ENCODE measurements around the gene RUFY2.
"Not testable (repeated sequence)": the region's sequence is repeated elsewhere in the genome, so short reads cannot be mapped to it uniquely, and the experiment has no call there.

The RUFY2 gene

GRCh38 chr10:68324396-68324795 lies 82.7 kb downstream of the RUFY2 start:
- DNase-seq: not testable (repeated sequence)

GRCh38 chr10:68318331-68319059 lies 88.6 kb downstream of the RUFY2 start:
- DNase-seq: no peak

GRCh38 chr10:68315582-68315981 lies 91.5 kb downstream of the RUFY2 start:
- no peak for DNase-seq

GRCh38 chr10:68314930-68315329 lies 92.1 kb downstream of the RUFY2 start:
- not testable (repeated sequence) for DNase-seq

- DNase-seq: no peak
Observed at GRCh38 chr10:68310531-68310930, 96.5 kb downstream of the RUFY2 start.

GRCh38 chr10:68305854-68306253 lies 101.2 kb downstream of the RUFY2 start:
- DNase-seq: no peak

DNA sequence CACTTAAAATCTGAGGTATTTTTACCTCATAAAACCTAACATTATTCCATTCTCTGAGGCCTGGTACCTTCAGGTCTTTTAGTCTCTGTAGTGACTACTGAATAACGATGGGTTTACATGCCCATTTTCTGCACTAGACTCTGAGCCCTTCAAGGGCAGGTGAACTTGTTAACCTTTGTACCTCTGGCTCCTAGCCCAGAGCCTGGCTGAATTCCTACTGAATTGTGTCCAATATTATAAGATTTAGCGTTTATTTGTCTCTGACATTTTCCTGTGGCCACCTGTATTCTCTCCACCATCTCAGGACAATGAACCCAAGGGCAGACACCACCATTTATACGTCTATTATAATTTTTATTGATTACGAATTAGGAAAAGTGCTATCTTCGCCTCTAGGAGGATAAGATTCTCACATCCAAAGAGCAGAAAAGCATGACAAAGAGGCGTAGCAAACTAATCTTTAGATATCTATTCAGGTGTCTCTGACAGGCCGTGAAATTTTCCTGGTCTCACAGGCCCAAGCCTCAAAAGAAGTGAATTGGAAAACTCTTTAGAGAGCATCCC lies 103.1 kb downstream of the RUFY2 start:
- DNase-seq: no peak

DNA sequence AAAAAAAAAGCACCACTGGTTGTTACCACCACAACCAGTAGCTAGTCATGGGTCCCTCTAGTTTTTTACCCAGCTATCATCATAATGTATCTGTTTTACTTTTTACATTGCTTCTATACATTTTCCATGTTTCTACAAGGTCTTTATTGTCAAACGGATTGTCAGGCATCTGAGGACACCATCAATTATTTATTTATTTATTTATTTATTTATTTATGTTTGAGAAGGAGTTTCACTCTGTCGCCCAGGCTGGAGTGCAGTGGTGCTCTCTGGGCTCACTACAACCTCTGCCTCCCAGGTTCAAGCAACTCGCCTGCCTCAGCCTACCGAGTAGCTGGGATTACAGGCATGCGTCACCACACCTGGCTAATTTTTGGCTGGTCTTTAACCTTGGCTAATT lies 104.2 kb downstream of the RUFY2 start:
- no peak for DNase-seq

DNA sequence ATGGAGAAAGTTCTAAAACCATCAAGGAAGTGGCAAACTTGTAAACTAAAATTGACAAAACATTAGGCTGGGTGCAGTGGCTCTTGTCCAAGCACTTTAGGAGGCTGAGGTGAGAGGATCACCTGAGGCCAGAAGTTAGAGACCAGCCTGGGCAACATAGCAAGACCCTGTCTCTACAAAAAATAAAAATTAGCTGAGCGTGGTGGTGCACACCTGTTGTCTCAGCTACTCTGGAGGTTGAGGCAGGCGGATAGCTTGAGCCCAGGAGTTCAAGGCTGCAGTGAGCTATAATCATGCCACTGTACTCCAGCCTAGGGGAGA lies 104.6 kb downstream of the RUFY2 start:
- DNase-seq: no peak

- DNase-seq: no peak
Observed at GRCh38 chr10:68301790-68302502, 105.1 kb downstream of the RUFY2 start.

- no peak for DNase-seq
Observed at GRCh38 chr10:68301301-68301700, 105.8 kb downstream of the RUFY2 start.

GRCh38 chr10:68296843-68297663 lies 110.0 kb downstream of the RUFY2 start:
- no peak for DNase-seq

Measured in activated CD4-positive, alpha-beta T cell treated with anti-CD3 and anti-CD28 coated beads, Interleukin-2, amount 50 U/mL, for 4 hours (primary cell).